Keratinocyte (primary cell): ENCODE data around the gene IQCF2.

Experiments used
- EZH2 ChIP-seq: IDR thresholded peaks from one replicate; pipeline ENCODE4 v1.6.1; 2012; ENCODE audit warnings: inconsistent platforms, mild to moderate bottlenecking, low read length, moderate library complexity
- TF ChIP-seq, protein P1 (sequence below), 3 experiments: IDR thresholded peaks in 1 of 3; conservative IDR thresholded peaks in 1 of 3; optimal IDR thresholded peaks in 1 of 3; 2 replicates in 2 of 3; 3 replicates in 1 of 3; pipeline versions ENCODE3 to v1.5.1; 2011; ENCODE audit warnings: low read length in 3 of 3, mild to moderate bottlenecking in 3 of 3, moderate library complexity in 2 of 3, control low read depth in 1 of 3, inconsistent platforms in 1 of 3; ENCODE audit not compliant: insufficient read depth in 2 of 3; ENCODE audit errors: extremely low read depth in 1 of 3

DNA sequence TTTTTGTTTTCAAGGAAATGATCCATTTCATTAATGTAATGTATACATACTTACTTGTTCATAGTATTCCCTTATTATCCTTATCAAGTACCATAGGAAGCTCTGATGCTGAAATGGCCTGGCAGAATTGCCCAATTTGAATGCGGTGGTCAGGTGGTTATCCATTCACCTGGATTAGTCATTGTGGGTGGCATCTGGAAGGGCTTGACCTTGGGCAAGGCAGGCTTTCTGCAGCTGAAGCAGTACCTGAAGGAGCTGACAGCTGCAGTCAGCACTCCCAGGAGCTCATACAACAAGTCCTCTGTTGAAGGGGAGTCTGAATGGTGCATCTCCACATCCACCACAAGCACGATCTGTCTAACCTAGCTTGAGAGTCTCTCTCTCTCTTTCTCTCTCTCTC is 26.2 kb downstream of the IQCF2 start:
- TF ChIP-seq, protein P1, sequence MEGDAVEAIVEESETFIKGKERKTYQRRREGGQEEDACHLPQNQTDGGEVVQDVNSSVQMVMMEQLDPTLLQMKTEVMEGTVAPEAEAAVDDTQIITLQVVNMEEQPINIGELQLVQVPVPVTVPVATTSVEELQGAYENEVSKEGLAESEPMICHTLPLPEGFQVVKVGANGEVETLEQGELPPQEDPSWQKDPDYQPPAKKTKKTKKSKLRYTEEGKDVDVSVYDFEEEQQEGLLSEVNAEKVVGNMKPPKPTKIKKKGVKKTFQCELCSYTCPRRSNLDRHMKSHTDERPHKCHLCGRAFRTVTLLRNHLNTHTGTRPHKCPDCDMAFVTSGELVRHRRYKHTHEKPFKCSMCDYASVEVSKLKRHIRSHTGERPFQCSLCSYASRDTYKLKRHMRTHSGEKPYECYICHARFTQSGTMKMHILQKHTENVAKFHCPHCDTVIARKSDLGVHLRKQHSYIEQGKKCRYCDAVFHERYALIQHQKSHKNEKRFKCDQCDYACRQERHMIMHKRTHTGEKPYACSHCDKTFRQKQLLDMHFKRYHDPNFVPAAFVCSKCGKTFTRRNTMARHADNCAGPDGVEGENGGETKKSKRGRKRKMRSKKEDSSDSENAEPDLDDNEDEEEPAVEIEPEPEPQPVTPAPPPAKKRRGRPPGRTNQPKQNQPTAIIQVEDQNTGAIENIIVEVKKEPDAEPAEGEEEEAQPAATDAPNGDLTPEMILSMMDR (optimal IDR thresholded peaks at IDR 0.05 in 1 of 3, IDR thresholded peaks at IDR 0.05 in 1 of 3, conservative IDR thresholded peaks at IDR 0.05 in 1 of 3; ENCODE audit: extremely low read depth in 1 of 3, insufficient read depth in 2 of 3, low read length in 3 of 3) = no peak
- no peak for TF ChIP-seq EZH2
